ENCODE results near the gene MBD5.
"Not testable (repeated sequence)": the region's sequence is repeated elsewhere in the genome, so short reads cannot be mapped to it uniquely, and the experiment has no call there.

MBD5 gene

GRCh38 chr2:148534416-148535204 lies 513.7 kb downstream of the MBD5 start:
- POLR2A ChIA-PET = no interaction called here
- CTCF ChIA-PET = interaction anchor here (0.5 kb wide), 1 partner anchor 11 kb away, joined by 3 read pairs; no protein-coding TSS in a partner anchor
- no peak for DNase-seq (ENCODE audit: extremely low spot score)
- TF ChIP-seq PKNOX1 (IDR thresholded peaks at IDR 0.05) (no peak), NFRKB (IDR thresholded peaks at IDR 0.05) (no peak), CTBP1 (IDR thresholded peaks at IDR 0.05; ENCODE audit: borderline replicate concordance) (no peak), ARNT (IDR thresholded peaks at IDR 0.05) (no peak), SP1 (IDR thresholded peaks at IDR 0.05) (no peak)

GRCh38 chr2:148538375-148538774 lies 517.5 kb downstream of the MBD5 start:
- POLR2A ChIA-PET = no interaction called here
- CTCF ChIA-PET = no interaction called here
- no peak for DNase-seq (ENCODE audit: extremely low spot score)
- TF ChIP-seq CTBP1 (IDR thresholded peaks at IDR 0.05; ENCODE audit: borderline replicate concordance) = no peak
- no peak for TF ChIP-seq ZNF384 (IDR thresholded peaks at IDR 0.05)
- no peak for TF ChIP-seq FOXA1 (IDR thresholded peaks at IDR 0.05)
- no peak for TF ChIP-seq ARNT (IDR thresholded peaks at IDR 0.05)
- TF ChIP-seq NFRKB (IDR thresholded peaks at IDR 0.05) = no peak
- no peak for TF ChIP-seq L3MBTL2 (conservative IDR thresholded peaks at IDR 0.05)
- no peak for TF ChIP-seq FOXK2 (IDR thresholded peaks at IDR 0.05)
- TF ChIP-seq TARDBP (IDR thresholded peaks at IDR 0.05) = no peak
- TF ChIP-seq ELF4 (IDR thresholded peaks at IDR 0.05) = no peak
- TF ChIP-seq SP1 (IDR thresholded peaks at IDR 0.05) = no peak
- TF ChIP-seq FOXM1 (IDR thresholded peaks at IDR 0.05; ENCODE audit: borderline replicate concordance) = no peak
- no peak for TF ChIP-seq HDGF (IDR thresholded peaks at IDR 0.05; ENCODE audit: borderline replicate concordance)
- TF ChIP-seq BHLHE40 (IDR thresholded peaks at IDR 0.05; ENCODE audit: borderline replicate concordance) = no peak
- TF ChIP-seq PKNOX1 (IDR thresholded peaks at IDR 0.05) = no peak
- no peak for TF ChIP-seq SUZ12 (IDR thresholded peaks at IDR 0.05)
- no peak for TF ChIP-seq LEF1 (IDR thresholded peaks at IDR 0.05; ENCODE audit: borderline replicate concordance)

- TF ChIP-seq PKNOX1 (IDR thresholded peaks at IDR 0.05) = no peak
- POLR2A ChIA-PET = no interaction called here
- no peak for DNase-seq (ENCODE audit: extremely low spot score)
- CTCF ChIA-PET = no interaction called here
Measured at GRCh38 chr2:148540022-148540421, 519.1 kb downstream of the MBD5 start.

GRCh38 chr2:148541792-148542191 lies 520.9 kb downstream of the MBD5 start:
- ChIA-PET CTCF (no interaction called here), POLR2A (no interaction called here)
- no peak for DNase-seq (ENCODE audit: extremely low spot score)
- TF ChIP-seq ELF4 (IDR thresholded peaks at IDR 0.05) = no peak
- TF ChIP-seq FOXK2 (IDR thresholded peaks at IDR 0.05) = no peak
- no peak for TF ChIP-seq CTBP1 (IDR thresholded peaks at IDR 0.05; ENCODE audit: borderline replicate concordance)
- no peak for TF ChIP-seq SUZ12 (IDR thresholded peaks at IDR 0.05)
- no peak for TF ChIP-seq FOXM1 (IDR thresholded peaks at IDR 0.05; ENCODE audit: borderline replicate concordance)
- TF ChIP-seq L3MBTL2 (conservative IDR thresholded peaks at IDR 0.05) = no peak
- TF ChIP-seq BHLHE40 (IDR thresholded peaks at IDR 0.05; ENCODE audit: borderline replicate concordance) = no peak
- TF ChIP-seq TARDBP (IDR thresholded peaks at IDR 0.05) = no peak
- TF ChIP-seq ZNF384 (IDR thresholded peaks at IDR 0.05) = no peak
- TF ChIP-seq NFRKB (IDR thresholded peaks at IDR 0.05) = no peak
- TF ChIP-seq FOXA1 (IDR thresholded peaks at IDR 0.05) = no peak
- TF ChIP-seq PKNOX1 (IDR thresholded peaks at IDR 0.05) = no peak

GRCh38 chr2:148542614-148543013 lies 521.7 kb downstream of the MBD5 start:
- CTCF ChIA-PET = interaction anchor here (0.7 kb wide), 1 partner anchor 11 kb away, joined by 3 read pairs; no protein-coding TSS in a partner anchor
- POLR2A ChIA-PET = no interaction called here

GRCh38 chr2:148543088-148543540 lies 522.2 kb downstream of the MBD5 start:
- POLR2A ChIA-PET; DNase-seq (ENCODE audit: extremely low spot score): not testable (repeated sequence)
- CTCF ChIA-PET = interaction anchor here (0.7 kb wide), 1 partner anchor 10 kb away, joined by 3 read pairs; no protein-coding TSS in a partner anchor

More at GRCh38 chr2:148542614-148543013, 521.7 kb downstream of the MBD5 start:
- no peak for DNase-seq (ENCODE audit: extremely low spot score)
- TF ChIP-seq ZNF384 (IDR thresholded peaks at IDR 0.05) (no peak), HDGF (IDR thresholded peaks at IDR 0.05; ENCODE audit: borderline replicate concordance) (no peak), FOXA1 (IDR thresholded peaks at IDR 0.05) (no peak), NFRKB (IDR thresholded peaks at IDR 0.05) (no peak), TARDBP (IDR thresholded peaks at IDR 0.05) (no peak), CTBP1 (IDR thresholded peaks at IDR 0.05; ENCODE audit: borderline replicate concordance) (no peak), ELF4 (IDR thresholded peaks at IDR 0.05) (no peak), L3MBTL2 (conservative IDR thresholded peaks at IDR 0.05) (no peak), SUZ12 (IDR thresholded peaks at IDR 0.05) (no peak), PKNOX1 (IDR thresholded peaks at IDR 0.05) (no peak), SP1 (IDR thresholded peaks at IDR 0.05) (no peak)
